ENCODE data around the gene FXR1.
"Not testable (repeated sequence)": the region's sequence is repeated elsewhere in the genome, so short reads cannot be mapped to it uniquely, and the experiment has no call there.

FXR1 gene

DNA sequence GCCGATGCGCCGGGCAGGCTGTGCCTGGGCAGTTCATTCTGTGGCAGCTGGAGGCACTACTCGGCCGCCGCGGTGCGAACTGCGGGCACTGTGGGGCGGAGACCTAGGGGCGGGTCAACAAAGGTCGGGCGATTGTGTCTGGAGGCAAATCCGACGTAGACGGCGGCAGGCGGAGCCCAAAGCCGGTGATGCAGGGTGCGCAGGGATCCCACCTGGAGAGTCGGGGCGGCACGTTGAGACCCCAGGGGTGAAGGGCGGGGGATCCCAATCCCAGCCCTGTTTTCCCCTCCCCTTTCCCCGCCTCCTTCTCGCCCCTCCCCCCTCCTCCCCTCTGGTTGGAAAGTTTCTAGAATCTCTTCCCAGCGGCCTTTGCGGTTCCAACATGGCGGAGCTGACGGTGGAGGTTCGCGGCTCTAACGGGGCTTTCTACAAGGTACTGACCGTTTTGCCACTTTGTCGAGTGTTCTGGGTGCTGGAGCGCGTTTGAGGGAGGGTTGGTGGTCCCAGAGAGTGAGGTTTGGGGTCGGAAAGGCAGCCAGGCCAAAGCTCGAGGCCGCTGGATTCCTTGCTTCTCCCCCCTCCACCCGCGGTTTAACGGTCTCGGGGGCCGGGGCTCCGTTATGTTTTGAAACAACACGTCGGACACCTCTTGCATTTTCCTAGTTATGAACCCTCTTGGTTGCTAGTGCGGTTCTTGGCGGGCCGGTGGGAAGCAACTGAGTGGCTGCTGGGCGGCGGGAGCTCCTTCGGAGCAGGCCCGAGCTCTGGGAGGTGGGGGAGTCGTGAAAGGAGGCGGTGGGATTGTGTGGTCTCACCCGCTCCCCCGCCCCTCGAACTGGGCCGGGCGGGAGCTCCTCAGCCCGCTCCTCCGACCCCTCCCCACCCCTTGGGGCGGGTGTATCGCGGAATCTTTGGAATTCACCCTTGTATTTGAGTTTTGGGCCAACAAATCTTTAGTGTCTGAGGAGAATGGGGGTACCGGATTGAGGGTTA lies at the start of gene FXR1:
FXR1 (plus strand) TSS at position 367 of the 993 bp plus-strand sequence; CDS start at position 383, 16 bp downstream.
- DNase-seq, result peak; percentile 89

DNA sequence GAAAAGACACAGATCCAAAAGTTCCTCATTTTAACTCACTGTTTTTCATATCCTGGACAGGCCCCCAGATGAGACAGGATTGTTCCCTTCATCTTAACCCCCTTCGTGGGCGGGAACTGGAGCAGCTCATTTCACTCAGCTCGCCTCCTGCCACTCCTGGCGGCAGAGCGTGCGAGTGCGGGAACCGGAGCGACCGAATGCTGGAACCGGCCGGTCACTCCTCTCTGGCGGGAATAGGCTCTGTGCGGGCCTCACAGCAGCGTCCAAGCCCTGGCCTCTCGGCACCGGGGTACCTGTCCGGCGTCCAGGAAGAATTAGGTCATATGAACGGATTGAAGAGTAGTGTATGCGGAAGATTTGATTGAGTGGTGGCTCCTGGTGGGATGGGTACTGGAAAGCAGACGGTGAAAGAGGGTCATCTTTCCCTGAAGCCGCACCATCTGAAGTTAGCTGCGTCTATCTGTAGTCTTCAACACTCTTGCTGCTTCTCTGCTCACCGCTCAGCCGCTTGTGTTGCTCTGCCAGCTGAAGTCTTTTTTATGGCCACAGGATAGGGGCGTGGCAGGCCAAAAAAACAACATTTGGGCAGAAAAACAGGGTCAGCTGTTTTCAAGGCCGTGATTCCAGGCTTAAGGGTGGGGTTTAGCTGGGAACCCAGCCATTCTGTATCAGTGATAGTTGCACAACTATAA lies 42.3 kb upstream of the FXR1 start:
- no peak for DNase-seq

DNA sequence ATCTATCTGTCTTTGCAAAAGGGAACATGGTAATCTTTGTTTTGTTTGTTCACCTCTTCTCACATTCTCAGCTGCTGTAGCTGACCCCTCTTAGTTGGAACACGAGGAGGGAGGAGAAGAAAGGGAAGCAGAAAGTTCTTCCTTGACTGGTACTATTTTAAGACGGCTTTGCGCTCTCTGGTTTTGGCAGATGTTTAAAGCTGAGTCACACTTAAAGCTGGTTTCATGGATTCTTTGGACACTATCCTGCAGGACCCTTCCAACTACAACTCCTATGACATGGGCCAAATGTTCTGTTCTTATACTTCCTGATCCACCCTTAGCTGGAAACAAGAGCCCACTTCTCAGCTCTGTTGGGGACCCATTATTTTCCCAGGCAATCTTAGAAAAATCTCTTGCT lies 40.6 kb upstream of the FXR1 start:
- no peak for DNase-seq

- not testable (repeated sequence) for DNase-seq
Measured at GRCh38 chr3:180872430-180872829, 40.0 kb upstream of the FXR1 start.

- no peak for DNase-seq
Measured at GRCh38 chr3:180875124-180875698, 37.3 kb upstream of the FXR1 start.

DNA sequence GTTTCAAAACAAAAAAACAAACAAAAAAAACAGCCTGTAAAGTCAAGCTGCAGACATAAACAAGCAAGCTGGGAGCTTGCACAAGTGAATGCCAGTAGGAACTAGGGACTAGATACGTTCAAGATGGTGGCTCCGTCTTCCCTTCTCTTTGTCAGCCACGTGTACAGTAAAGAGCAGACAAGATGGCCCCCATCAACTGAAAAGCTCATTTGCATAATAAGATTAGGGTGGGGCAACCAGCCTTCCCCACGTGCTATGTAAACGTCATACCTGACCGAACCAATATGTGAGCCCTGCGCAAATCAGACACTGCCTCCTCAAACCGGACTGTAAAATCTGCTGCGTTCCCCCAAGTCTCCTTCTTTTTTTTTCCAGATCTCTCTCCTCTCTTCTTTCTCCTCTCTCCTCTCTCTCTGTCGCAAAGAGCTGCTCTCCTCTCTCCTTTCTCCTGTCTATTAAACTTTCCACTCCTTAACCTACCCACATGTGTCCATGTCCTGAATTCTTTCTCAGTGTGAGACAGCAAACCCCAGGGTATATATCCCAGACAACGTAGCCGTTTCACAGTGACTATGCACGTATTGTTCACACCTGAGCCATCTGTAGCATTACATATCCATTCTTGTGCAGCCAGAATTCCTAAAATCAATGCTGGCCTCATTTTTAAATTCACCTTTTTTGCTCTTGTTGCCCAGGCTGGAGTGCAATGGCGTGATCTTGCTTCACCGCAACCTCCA lies 31.2 kb upstream of the FXR1 start:
- DNase-seq, result no peak

DNA sequence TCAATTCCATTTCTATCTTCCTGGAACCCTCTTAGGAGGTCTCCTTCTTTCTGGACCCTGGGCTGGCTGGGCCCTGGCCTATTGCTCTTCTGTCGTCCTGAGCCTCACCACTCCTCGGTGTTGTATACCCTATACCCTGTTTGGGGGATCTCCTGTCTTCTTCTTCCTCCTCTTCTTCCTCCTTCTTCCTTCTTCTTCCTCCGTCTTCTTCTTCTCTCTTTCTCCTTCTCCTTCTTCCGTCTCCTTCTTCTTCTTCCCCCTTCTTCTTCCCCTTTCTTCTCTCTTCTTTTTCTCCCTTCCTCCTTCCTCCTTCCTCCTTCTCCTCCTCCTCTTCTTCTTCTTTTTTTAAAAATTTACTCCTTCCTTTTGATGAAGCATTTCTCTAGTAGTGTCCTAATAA lies 30.4 kb upstream of the FXR1 start:
- DNase-seq, result no peak

DNA sequence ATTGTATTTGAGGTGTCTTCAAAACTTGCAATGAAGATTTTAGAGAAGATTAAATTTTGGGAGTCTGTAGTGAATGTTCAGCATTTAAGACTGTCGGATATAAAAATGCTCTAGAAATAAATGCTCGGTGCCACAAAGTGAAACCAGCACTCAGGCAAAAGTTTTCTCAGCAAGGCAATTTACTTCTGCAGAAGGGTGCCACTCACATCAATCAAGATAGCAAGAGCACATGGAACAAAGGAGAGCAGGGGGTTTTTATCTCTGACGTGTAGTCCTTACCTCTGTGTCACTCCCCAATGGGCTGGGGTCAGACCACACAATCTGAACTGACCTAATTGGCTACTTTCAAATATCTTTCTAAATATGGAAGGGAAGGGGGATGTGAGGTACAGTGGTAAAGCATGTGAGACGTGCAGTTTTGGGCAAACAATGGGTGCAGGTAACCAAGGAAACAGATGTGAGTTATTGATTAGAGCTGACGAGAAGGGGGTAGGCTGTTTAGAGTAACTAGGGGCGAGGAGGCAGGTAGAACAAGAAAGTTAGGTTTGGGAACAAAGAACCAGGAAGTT lies 23.4 kb upstream of the FXR1 start:
- DNase-seq, result no peak

- no peak for DNase-seq
Measured at GRCh38 chr3:180898572-180898971, 13.9 kb upstream of the FXR1 start.

GRCh38 chr3:180909369-180910127 lies 2.9 kb upstream of the FXR1 start:
- no peak for DNase-seq

GRCh38 chr3:180910823-180911222 lies 1.6 kb upstream of the FXR1 start:
- DNase-seq, result no peak

GRCh38 chr3:180911876-180912303 lies 580 bp upstream of the FXR1 start:
- DNase-seq, result no peak

GRCh38 chr3:180913581-180914404 lies 1.3 kb downstream of the FXR1 start:
- DNase-seq, result no peak

GRCh38 chr3:180918542-180918941 lies 6.1 kb downstream of the FXR1 start:
- no peak for DNase-seq

- DNase-seq, result no peak
Measured at GRCh38 chr3:180922242-180922641, 9.8 kb downstream of the FXR1 start.

DNA sequence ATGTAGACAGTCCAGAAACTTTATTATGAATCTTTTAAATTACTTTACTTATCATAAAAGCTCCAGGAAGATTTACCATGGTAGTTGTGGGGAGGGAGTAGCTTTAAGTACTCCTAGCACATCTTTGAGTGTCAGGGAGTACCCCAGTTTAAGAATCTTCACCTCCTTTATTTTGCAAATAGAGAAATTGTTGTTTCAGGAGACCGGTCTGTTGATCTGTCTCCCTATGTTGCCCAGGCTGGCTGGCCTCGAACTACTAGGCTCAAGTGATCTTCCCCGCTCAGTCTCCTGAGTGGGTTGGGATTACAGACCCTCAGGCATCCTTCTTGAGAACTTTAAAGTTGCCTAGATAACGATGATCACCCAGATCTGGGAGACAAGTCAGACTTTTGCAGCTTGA lies 11.1 kb downstream of the FXR1 start:
- DNase-seq, result no peak

GRCh38 chr3:180926526-180926925 lies 14.1 kb downstream of the FXR1 start:
- DNase-seq, result no peak

DNA sequence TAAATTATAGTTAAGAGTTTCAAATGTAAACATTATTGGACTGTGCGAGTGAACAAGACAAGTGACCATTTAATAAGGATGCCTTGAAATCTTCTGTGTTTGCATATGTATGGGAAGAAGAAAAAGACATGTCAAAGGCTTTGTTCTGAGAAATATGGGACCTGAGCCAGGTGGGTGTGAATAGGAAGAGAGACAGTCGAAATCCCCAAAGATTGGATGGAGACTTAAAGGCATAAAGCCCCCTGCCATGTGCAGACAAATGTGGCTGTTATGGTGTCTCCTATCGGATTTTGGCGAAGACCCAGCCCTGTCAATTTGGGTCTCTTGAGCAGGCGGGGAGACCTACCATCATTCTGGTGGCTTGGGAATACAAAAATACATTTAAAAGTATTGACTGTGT lies 16.9 kb downstream of the FXR1 start:
- DNase-seq, result no peak

GRCh38 chr3:180930526-180930925 lies 18.1 kb downstream of the FXR1 start:
- DNase-seq, result no peak

- DNase-seq, result no peak
Measured at GRCh38 chr3:180932819-180933218, 20.3 kb downstream of the FXR1 start.

GRCh38 chr3:180934638-180935037 lies 22.2 kb downstream of the FXR1 start:
- DNase-seq, result no peak

Measured in CD4-positive, alpha-beta T cell treated with Interleukin-12 subunit alpha and Interleukin-12 subunit beta, for 1 hour (primary cell).